PFSK-1 (cell line): ENCODE results near the gene OR10H3. TPM values are rescaled to one million over a fixed set of nuclear protein-coding genes. Genes with fewer than 3 reads are reported as not detected.

Source experiments
- FOXP2 ChIP-seq: optimal IDR thresholded peaks from 2 replicates; pipeline ENCODE3; 2011; ENCODE audit warnings: borderline replicate concordance, control low read depth, inconsistent platforms; ENCODE audit not compliant: insufficient read depth; ENCODE audit errors: extremely low read length, extremely low read depth
- POLR2AphosphoS5 ChIP-seq: IDR thresholded peaks from 2 replicates; pipeline ENCODE4 v1.6.1; 2012; ENCODE audit warnings: low read depth, mild to moderate bottlenecking, control low read depth, low read length, moderate library complexity
- REST ChIP-seq, 2 experiments: IDR thresholded peaks; 2 replicates each; pipeline versions ENCODE4 v1.6.1 to v1.8.0; 2011 to 2012; ENCODE audit warnings: low read depth in 2 of 2, low read length in 2 of 2, control low read depth in 1 of 2, inconsistent platforms in 1 of 2, mild to moderate bottlenecking in 1 of 2, moderate library complexity in 1 of 2; ENCODE audit not compliant: insufficient read depth in 1 of 2
- SIN3A ChIP-seq: IDR thresholded peaks from 2 replicates; pipeline ENCODE4 v1.6.1; 2012; ENCODE audit warnings: mild to moderate bottlenecking, low read length, moderate library complexity, borderline replicate concordance; ENCODE audit not compliant: insufficient read depth
- TAF1 ChIP-seq: IDR thresholded peaks from 2 replicates; pipeline ENCODE4 v1.6.1; 2012; ENCODE audit warnings: low read length, control low read depth, borderline replicate concordance; ENCODE audit not compliant: insufficient read depth
- polyA plus RNA-seq: library from polyadenylated mRNA; unstranded; fragments of >200 nt; gene quantifications from one replicate; pipeline ENCODE4 v1.2.1, GENCODE V29; 2012; ENCODE audit warnings: low read depth, missing spikeins; ENCODE audit not compliant: insufficient read length

Gene OR10H3
- not detected for polyA plus RNA-seq

GRCh38 chr19:15737722-15738121, at the start of gene OR10H3:
OR10H3 (plus strand) TSS chr19:15737985; CDS start chr19:15741393, 3,408 bp downstream.
- no peak for TF ChIP-seq FOXP2
- no peak for TF ChIP-seq REST (IDR thresholded peaks at IDR 0.05; ENCODE audit: insufficient read depth in 1 of 2, low read depth in 2 of 2, low read length in 2 of 2)
- no peak for TF ChIP-seq POLR2AphosphoS5
- TF ChIP-seq SIN3A: no peak
- no peak for TF ChIP-seq TAF1

GRCh38 chr19:15696654-15697194, 41.1 kb upstream of the OR10H3 start:
- TF ChIP-seq REST (IDR thresholded peaks at IDR 0.05; ENCODE audit: insufficient read depth in 1 of 2, low read depth in 2 of 2, low read length in 2 of 2) (no peak), FOXP2 (no peak), SIN3A (no peak)

- TF ChIP-seq SIN3A (no peak), POLR2AphosphoS5 (no peak), TAF1 (no peak), FOXP2 (no peak), REST (IDR thresholded peaks at IDR 0.05; ENCODE audit: insufficient read depth in 1 of 2, low read depth in 2 of 2, low read length in 2 of 2) (no peak)
Observed at GRCh38 chr19:15701757-15702533, 35.8 kb upstream of the OR10H3 start.

GRCh38 chr19:15702534-15702930, 35.3 kb upstream of the OR10H3 start:
- TF ChIP-seq SIN3A (no peak), REST (IDR thresholded peaks at IDR 0.05; ENCODE audit: insufficient read depth in 1 of 2, low read depth in 2 of 2, low read length in 2 of 2) (no peak), FOXP2 (no peak), TAF1 (no peak), POLR2AphosphoS5 (no peak)
